ENCODE measurements around the gene SHROOM4. TPM values are rescaled to one million over a fixed set of nuclear protein-coding genes. Genes with fewer than 3 reads are reported as not detected.
A peak's percentile ranks its signal among the peaks of the same experiment; 100 is the strongest.

SHROOM4 gene
- total RNA-seq, 6 experiments from 2014 or later, result 0.55 to 2.0 (median 1.2) TPM

DNA sequence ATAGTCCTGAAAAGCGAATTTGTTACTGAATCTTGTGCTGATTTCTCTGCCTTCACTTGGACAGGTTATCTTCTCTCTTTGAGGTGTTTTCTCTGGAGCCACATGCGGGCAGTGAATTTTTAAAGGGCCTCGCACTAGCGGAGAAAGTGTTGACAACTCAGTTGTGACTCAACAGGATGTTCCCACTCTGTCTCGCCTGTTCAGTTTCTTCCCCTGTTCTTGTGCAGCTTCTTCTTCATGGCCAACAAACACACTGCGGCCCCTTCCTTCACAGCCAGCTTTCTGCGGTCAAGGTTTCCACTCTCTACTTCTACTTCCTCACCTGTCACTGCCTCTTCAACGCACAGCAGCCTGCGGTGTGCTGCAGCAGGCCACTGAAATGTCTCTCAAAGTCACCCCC, 1.1 kb upstream of the SHROOM4 start:
- DNase-seq, result no peak
- no peak for TF ChIP-seq CTCF (IDR thresholded peaks at IDR 0.05)
- WGBS (ENCODE audit: insufficient coverage, low coverage, low lambda C conversion rate, missing lambda C conversion rate), result 42% methylated on average over 6 of the region's 9 CpGs
- Histone ChIP-seq H3K36me3 (no peaks in the 10 kb centered on the region), H3K27ac (no peak overlapping the region), H3K4me1 (no peaks in the 10 kb centered on the region), H3K27me3 (no peaks in the 10 kb centered on the region), H3K9me3 (no peaks in the 10 kb centered on the region), H3K4me3 (no peak overlapping the region)
- no peak for ATAC-seq
- intact Hi-C loops (cut with DNase I), result no loop called here

- Histone ChIP-seq H3K9me3 (no peaks in the 10 kb centered on the region), H3K4me3 (no peak overlapping the region), H3K27ac (peak overlapping the region in 1 of 3 donors; percentile 36), H3K4me1 (no peaks in the 10 kb centered on the region), H3K36me3 (no peaks in the 10 kb centered on the region), H3K27me3 (no peaks in the 10 kb centered on the region)
- ATAC-seq, result no peak
- TF ChIP-seq POLR2A (IDR thresholded peaks at IDR 0.05) (no peak), CTCF (IDR thresholded peaks at IDR 0.05) (no peak)
- no CpG with 5 or more reads among the region's 6 CpGs for WGBS (ENCODE audit: insufficient coverage, low coverage, low lambda C conversion rate, missing lambda C conversion rate)
- intact Hi-C loops (cut with DNase I), result no loop called here
- DNase-seq, result no peak
Observed at GRCh38 chrX:50814701-50815100, 707 bp upstream of the SHROOM4 start.

DNA sequence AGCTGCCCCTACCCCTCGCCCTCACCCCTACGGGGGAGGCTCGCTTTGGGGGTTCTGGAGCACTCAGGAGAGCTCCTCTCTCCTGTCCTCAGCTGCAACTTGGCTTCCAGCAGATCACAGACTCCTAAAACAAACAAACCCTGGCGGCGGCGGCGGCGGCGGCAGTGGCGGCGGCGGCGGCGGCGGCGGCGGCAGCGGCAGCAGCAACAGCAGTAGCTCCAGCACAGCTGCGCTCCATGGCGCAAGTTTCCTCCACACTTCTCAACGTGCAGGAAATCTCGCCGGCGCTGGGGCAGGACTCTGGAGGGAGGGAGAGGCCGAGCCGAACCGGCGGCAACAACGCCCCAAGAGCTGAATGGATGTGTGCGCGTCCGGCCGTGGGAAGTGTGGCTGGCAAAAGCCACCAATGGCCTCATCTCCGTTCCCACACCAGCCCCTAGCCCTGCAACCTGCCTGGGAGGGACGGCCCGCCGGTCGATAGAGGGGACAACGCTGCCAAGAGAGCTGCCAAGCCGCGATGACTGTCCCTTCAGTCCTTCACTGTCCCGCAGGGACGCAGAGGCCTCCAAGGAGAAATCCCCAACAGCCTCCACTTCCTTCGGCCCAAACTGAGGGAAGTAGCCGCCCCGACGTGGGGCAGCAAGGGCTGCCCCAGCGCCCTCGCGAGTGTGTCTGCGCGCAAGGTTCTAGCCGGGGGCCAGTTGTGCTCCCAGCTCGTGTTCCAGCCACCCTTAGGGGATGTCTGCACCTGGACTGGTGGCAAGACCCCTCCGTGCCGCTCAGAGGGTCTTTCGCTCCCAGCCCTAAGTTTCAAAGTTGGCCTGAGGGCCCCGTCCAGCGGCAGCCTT, 775 bp downstream of the SHROOM4 start:
- no peaks in the 10 kb centered on the region for H3K4me1 ChIP-seq
- WGBS (ENCODE audit: insufficient coverage, low coverage, low lambda C conversion rate, missing lambda C conversion rate), result 49% methylated on average over 7 of the region's 59 CpGs
- no peaks in the 10 kb centered on the region for H3K9me3 ChIP-seq
- no peaks in the 10 kb centered on the region for H3K27me3 ChIP-seq
- peak overlapping the region in 2 of 3 donors; percentile 36 to 54 for H3K27ac ChIP-seq
- ATAC-seq (peak; percentile 67 to 89 (median 75)), DNase-seq (peak; percentile 54 to 62 (median 54))
- TF ChIP-seq CTCF (IDR thresholded peaks at IDR 0.05) (no peak), POLR2A (IDR thresholded peaks at IDR 0.05) (no peak)
- intact Hi-C loops (cut with DNase I), result no loop called here
- H3K36me3 ChIP-seq, result no peaks in the 10 kb centered on the region
- H3K4me3 ChIP-seq, result peak overlapping the region; percentile 30 to 48 (median 32)

- no peak overlapping the region for H3K27ac ChIP-seq
- H3K4me3 ChIP-seq, result no peak overlapping the region
- H3K9me3 ChIP-seq, result no peaks in the 10 kb centered on the region
- H3K27me3 ChIP-seq, result no peaks in the 10 kb centered on the region
- ATAC-seq (no peak), DNase-seq (no peak)
- intact Hi-C loops (cut with DNase I), result no loop called here
- no peaks in the 10 kb centered on the region for H3K36me3 ChIP-seq
- TF ChIP-seq POLR2A (IDR thresholded peaks at IDR 0.05) (no peak), CTCF (IDR thresholded peaks at IDR 0.05) (no peak)
- H3K4me1 ChIP-seq, result no peaks in the 10 kb centered on the region
- WGBS (ENCODE audit: insufficient coverage, low coverage, low lambda C conversion rate, missing lambda C conversion rate), result 57% methylated on average over 4 of the region's 4 CpGs
Observed at GRCh38 chrX:50805276-50805675, 8.7 kb downstream of the SHROOM4 start.

Measured in right lobe of liver (tissue), 6 donors.